Cortex of kidney (tissue), 1 donor: ENCODE results near the gene MAP3K20.
"Not testable (repeated sequence)": the region's sequence is repeated elsewhere in the genome, so short reads cannot be mapped to it uniquely, and the experiment has no call there.

Experiments
- DNase-seq: peaks from one replicate; lab custom pipeline; 2025; lab: John Stamatoyannopoulos, UW

Gene MAP3K20

GRCh38 chr2:173126819-173127218, 51.2 kb downstream of the MAP3K20 start:
- DNase-seq: no peak

GRCh38 chr2:173128132-173128531, 52.5 kb downstream of the MAP3K20 start:
- DNase-seq: not testable (repeated sequence)

- no peak for DNase-seq
Observed at GRCh38 chr2:173130496-173131465, 55.1 kb downstream of the MAP3K20 start.

GRCh38 chr2:173132531-173132930, 56.9 kb downstream of the MAP3K20 start:
- DNase-seq: no peak

- no peak for DNase-seq
Observed at GRCh38 chr2:173134703-173135102, 59.1 kb downstream of the MAP3K20 start.

- DNase-seq: no peak
Observed at GRCh38 chr2:173136067-173136466, 60.4 kb downstream of the MAP3K20 start.

- DNase-seq: no peak
Observed at GRCh38 chr2:173136599-173136998, 61.0 kb downstream of the MAP3K20 start.

- DNase-seq: no peak
Observed at GRCh38 chr2:173137610-173138009, 62.0 kb downstream of the MAP3K20 start.

- DNase-seq: no peak
Observed at GRCh38 chr2:173138962-173139361, 63.3 kb downstream of the MAP3K20 start.

- no peak for DNase-seq
Observed at GRCh38 chr2:173141666-173142065, 66.0 kb downstream of the MAP3K20 start.

GRCh38 chr2:173145454-173145853, 69.8 kb downstream of the MAP3K20 start:
- DNase-seq: no peak

GRCh38 chr2:173146590-173146989, 70.9 kb downstream of the MAP3K20 start:
- no peak for DNase-seq

GRCh38 chr2:173148520-173148919, 72.9 kb downstream of the MAP3K20 start:
- DNase-seq: no peak

GRCh38 chr2:173149491-173149890, 73.8 kb downstream of the MAP3K20 start:
- no peak for DNase-seq

GRCh38 chr2:173150087-173150486, 74.4 kb downstream of the MAP3K20 start:
- DNase-seq: no peak

GRCh38 chr2:173150963-173151362, 75.3 kb downstream of the MAP3K20 start:
- DNase-seq: no peak

GRCh38 chr2:173151671-173152401, 76.2 kb downstream of the MAP3K20 start:
- no peak for DNase-seq

- DNase-seq: no peak
Observed at GRCh38 chr2:173153301-173153885, 77.7 kb downstream of the MAP3K20 start.

- no peak for DNase-seq
Observed at GRCh38 chr2:173157676-173158293, 82.1 kb downstream of the MAP3K20 start.

- DNase-seq: no peak
Observed at GRCh38 chr2:173159791-173160463, 84.3 kb downstream of the MAP3K20 start.

GRCh38 chr2:173160618-173161017, 85.0 kb downstream of the MAP3K20 start:
- no peak for DNase-seq

- DNase-seq: no peak
Observed at GRCh38 chr2:173161040-173161439, 85.4 kb downstream of the MAP3K20 start.
